Measurements from ENCODE around the gene RPL18. TPM values are rescaled to one million over a fixed set of nuclear protein-coding genes. Genes with fewer than 3 reads are reported as not detected.

RPL18 gene
- total and polyA plus RNA-seq, 2 experiments from 2014 or later: 1,898 to 2,011 TPM

GRCh38 chr19:48651683-48652048 lies 32.7 kb upstream of the RPL18 start (continued):
- TF ChIP-seq, protein P1, sequence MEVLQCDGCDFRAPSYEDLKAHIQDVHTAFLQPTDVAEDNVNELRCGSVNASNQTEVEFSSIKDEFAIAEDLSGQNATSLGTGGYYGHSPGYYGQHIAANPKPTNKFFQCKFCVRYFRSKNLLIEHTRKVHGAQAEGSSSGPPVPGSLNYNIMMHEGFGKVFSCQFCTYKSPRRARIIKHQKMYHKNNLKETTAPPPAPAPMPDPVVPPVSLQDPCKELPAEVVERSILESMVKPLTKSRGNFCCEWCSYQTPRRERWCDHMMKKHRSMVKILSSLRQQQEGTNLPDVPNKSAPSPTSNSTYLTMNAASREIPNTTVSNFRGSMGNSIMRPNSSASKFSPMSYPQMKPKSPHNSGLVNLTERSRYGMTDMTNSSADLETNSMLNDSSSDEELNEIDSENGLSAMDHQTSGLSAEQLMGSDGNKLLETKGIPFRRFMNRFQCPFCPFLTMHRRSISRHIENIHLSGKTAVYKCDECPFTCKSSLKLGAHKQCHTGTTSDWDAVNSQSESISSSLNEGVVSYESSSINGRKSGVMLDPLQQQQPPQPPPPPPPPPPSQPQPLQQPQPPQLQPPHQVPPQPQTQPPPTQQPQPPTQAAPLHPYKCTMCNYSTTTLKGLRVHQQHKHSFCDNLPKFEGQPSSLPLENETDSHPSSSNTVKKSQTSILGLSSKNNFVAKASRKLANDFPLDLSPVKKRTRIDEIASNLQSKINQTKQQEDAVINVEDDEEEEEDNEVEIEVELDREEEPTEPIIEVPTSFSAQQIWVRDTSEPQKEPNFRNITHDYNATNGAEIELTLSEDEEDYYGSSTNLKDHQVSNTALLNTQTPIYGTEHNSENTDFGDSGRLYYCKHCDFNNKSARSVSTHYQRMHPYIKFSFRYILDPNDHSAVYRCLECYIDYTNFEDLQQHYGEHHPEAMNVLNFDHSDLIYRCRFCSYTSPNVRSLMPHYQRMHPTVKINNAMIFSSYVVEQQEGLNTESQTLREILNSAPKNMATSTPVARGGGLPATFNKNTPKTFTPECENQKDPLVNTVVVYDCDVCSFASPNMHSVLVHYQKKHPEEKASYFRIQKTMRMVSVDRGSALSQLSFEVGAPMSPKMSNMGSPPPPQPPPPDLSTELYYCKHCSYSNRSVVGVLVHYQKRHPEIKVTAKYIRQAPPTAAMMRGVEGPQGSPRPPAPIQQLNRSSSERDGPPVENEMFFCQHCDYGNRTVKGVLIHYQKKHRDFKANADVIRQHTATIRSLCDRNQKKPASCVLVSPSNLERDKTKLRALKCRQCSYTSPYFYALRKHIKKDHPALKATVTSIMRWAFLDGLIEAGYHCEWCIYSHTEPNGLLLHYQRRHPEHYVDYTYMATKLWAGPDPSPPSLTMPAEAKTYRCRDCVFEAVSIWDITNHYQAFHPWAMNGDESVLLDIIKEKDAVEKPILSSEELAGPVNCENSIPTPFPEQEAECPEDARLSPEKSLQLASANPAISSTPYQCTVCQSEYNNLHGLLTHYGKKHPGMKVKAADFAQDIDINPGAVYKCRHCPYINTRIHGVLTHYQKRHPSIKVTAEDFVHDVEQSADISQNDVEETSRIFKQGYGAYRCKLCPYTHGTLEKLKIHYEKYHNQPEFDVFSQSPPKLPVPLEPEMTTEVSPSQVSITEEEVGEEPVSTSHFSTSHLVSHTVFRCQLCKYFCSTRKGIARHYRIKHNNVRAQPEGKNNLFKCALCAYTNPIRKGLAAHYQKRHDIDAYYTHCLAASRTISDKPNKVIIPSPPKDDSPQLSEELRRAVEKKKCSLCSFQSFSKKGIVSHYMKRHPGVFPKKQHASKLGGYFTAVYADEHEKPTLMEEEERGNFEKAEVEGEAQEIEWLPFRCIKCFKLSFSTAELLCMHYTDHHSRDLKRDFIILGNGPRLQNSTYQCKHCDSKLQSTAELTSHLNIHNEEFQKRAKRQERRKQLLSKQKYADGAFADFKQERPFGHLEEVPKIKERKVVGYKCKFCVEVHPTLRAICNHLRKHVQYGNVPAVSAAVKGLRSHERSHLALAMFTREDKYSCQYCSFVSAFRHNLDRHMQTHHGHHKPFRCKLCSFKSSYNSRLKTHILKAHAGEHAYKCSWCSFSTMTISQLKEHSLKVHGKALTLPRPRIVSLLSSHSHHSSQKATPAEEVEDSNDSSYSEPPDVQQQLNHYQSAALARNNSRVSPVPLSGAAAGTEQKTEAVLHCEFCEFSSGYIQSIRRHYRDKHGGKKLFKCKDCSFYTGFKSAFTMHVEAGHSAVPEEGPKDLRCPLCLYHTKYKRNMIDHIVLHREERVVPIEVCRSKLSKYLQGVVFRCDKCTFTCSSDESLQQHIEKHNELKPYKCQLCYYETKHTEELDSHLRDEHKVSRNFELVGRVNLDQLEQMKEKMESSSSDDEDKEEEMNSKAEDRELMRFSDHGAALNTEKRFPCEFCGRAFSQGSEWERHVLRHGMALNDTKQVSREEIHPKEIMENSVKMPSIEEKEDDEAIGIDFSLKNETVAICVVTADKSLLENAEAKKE (CRISPR knock-in tag; IDR thresholded peaks at IDR 0.05): no peak
- TF ChIP-seq ZNF114 (CRISPR knock-in tag; IDR thresholded peaks at IDR 0.05): no peak

DNA sequence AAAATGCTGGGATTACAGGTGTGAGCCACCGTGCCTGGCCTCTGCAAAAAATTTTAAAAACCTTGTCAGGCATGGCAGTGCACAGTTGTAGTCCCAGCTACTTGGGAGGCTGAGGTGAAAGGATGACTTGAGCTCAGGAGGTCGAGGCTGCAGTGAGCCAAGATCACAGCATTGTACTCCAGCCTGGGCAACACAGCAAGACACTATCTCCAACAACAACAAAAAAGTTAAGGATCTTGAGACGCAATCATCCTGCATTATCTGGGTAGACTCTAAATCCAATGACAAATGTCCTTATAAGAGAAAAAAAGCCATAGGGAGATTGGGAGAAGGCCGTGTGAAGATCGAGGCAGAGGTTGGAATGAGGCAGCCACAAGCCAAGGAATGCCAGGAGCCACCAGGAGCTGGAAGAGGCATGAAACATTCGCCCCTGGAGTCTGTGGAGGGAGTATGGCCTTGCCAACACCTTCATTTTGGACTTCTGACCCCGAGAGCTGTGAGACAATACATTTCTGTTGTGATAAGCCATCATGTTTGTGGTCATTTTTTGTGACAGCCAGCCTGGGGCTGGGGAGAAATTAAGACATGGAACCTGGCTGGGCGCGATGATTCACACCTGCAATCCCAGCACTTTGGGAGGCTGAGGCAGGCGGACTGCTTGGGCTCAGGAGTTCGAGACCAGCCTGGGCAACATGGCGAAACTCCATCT lies 32.1 kb upstream of the RPL18 start:
- H2AFZ ChIP-seq: no peak overlapping the region
- H3K4me2 ChIP-seq: no peak overlapping the region
- no peaks in the 10 kb centered on the region for H3K79me2 ChIP-seq (replicated peaks; ENCODE audit: insufficient read depth)
- peaks cover 3% of the 10 kb centered on the region; the same call in 1 of the 3 replicates for H3K9me3 Mint-ChIP-seq
- H3F3A ChIP-seq (replicated peaks; ENCODE audit: low read depth): 0 out of 2 replicates have a peak, but pooled peaks cover 4% of the 10 kb centered on the region
- H3K4me1 Mint-ChIP-seq: peaks cover 9% of the 10 kb centered on the region
- H3K4me1 ChIP-seq (ENCODE audit: insufficient read depth): no peaks in the 10 kb centered on the region
- no peak overlapping the region for H3K27ac ChIP-seq (ENCODE audit: low read depth)
- H3K9me2 ChIP-seq (ENCODE audit: insufficient read depth): no peaks in the 10 kb centered on the region
- H3K36me3 Mint-ChIP-seq (ENCODE audit: low read depth): no peaks in the 10 kb centered on the region; the same call in 1 of the 3 replicates
- H3K27me3 Mint-ChIP-seq (ENCODE audit: insufficient read depth, low read depth, poor library complexity): peaks cover 9% of the 10 kb centered on the region
- no peaks in the 10 kb centered on the region for H3K36me3 ChIP-seq (ENCODE audit: insufficient read depth)
- no peak overlapping the region for H3K27ac Mint-ChIP-seq
- no peak overlapping the region for H3K4me3 ChIP-seq
- ATAC-seq (no peak), DNase-seq (ENCODE audit: low spot score) (no peak)
- no peak overlapping the region; the same call in 2 of the 3 replicates for H3K4me3 Mint-ChIP-seq
- no peaks in the 10 kb centered on the region for H3K27me3 ChIP-seq (ENCODE audit: insufficient read depth)
- no peaks in the 10 kb centered on the region for H4K20me1 ChIP-seq (replicated peaks; ENCODE audit: insufficient read depth)
- TF ChIP-seq POLR2AphosphoS5 (IDR thresholded peaks at IDR 0.05; ENCODE audit: low read depth) (no peak), ETS1 (IDR thresholded peaks at IDR 0.05) (no peak)
- TF ChIP-seq, protein P2, sequence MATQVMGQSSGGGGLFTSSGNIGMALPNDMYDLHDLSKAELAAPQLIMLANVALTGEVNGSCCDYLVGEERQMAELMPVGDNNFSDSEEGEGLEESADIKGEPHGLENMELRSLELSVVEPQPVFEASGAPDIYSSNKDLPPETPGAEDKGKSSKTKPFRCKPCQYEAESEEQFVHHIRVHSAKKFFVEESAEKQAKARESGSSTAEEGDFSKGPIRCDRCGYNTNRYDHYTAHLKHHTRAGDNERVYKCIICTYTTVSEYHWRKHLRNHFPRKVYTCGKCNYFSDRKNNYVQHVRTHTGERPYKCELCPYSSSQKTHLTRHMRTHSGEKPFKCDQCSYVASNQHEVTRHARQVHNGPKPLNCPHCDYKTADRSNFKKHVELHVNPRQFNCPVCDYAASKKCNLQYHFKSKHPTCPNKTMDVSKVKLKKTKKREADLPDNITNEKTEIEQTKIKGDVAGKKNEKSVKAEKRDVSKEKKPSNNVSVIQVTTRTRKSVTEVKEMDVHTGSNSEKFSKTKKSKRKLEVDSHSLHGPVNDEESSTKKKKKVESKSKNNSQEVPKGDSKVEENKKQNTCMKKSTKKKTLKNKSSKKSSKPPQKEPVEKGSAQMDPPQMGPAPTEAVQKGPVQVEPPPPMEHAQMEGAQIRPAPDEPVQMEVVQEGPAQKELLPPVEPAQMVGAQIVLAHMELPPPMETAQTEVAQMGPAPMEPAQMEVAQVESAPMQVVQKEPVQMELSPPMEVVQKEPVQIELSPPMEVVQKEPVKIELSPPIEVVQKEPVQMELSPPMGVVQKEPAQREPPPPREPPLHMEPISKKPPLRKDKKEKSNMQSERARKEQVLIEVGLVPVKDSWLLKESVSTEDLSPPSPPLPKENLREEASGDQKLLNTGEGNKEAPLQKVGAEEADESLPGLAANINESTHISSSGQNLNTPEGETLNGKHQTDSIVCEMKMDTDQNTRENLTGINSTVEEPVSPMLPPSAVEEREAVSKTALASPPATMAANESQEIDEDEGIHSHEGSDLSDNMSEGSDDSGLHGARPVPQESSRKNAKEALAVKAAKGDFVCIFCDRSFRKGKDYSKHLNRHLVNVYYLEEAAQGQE (IDR thresholded peaks at IDR 0.05; ENCODE audit: unreplicated experiment): no peak
- TF ChIP-seq, protein P3, sequence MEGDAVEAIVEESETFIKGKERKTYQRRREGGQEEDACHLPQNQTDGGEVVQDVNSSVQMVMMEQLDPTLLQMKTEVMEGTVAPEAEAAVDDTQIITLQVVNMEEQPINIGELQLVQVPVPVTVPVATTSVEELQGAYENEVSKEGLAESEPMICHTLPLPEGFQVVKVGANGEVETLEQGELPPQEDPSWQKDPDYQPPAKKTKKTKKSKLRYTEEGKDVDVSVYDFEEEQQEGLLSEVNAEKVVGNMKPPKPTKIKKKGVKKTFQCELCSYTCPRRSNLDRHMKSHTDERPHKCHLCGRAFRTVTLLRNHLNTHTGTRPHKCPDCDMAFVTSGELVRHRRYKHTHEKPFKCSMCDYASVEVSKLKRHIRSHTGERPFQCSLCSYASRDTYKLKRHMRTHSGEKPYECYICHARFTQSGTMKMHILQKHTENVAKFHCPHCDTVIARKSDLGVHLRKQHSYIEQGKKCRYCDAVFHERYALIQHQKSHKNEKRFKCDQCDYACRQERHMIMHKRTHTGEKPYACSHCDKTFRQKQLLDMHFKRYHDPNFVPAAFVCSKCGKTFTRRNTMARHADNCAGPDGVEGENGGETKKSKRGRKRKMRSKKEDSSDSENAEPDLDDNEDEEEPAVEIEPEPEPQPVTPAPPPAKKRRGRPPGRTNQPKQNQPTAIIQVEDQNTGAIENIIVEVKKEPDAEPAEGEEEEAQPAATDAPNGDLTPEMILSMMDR (conservative IDR thresholded peaks at IDR 0.05; ENCODE audit: low read depth in 2 of 2): no peak
